HepG2 (cell line): Measurements from ENCODE around the gene CHAF1A. TPM values are rescaled to one million over a fixed set of nuclear protein-coding genes. Genes with fewer than 3 reads are reported as not detected.

Source experiments
- BRCA1 ChIP-seq: sonication (generic); formaldehyde crosslinking; IDR thresholded peaks from 2 replicates; pipeline ENCODE4 v1.4.0; 2020; ENCODE audit warnings: missing genetic modification reagents
- FOXA3 ChIP-seq: IDR thresholded peaks from 2 replicates; pipeline ENCODE4 v1.6.1; 2016; ENCODE audit warnings: missing genetic modification reagents, missing compliant biosample characterization
- HES4 ChIP-seq: sonication (generic); formaldehyde crosslinking; IDR thresholded peaks from 2 replicates; pipeline ENCODE4 v1.9.0; 2021; ENCODE audit warnings: mild to moderate bottlenecking, missing genetic modification reagents, borderline replicate concordance
- IKZF1 ChIP-seq: fragments of 450-650 bp; IDR thresholded peaks from 2 replicates; pipeline ENCODE4 v1.7.1; 2016
- IKZF5 ChIP-seq: IDR thresholded peaks from 2 replicates; pipeline ENCODE4 v1.6.1; 2018; ENCODE audit warnings: missing genetic modification reagents, mild to moderate bottlenecking, missing compliant biosample characterization
- KDM5A ChIP-seq: fragments of 200-600 bp; sonication (generic); IDR thresholded peaks from 2 replicates; pipeline ENCODE4 v1.7.0; 2018; ENCODE audit warnings: antibody characterized with exemption, mild to moderate bottlenecking, low read length, borderline replicate concordance
- MXI1 ChIP-seq: IDR thresholded peaks from 3 replicates; pipeline ENCODE4 v1.6.1; 2012; ENCODE audit warnings: low read depth, low read length, inconsistent platforms, borderline replicate concordance
- POLR2AphosphoS2 ChIP-seq: IDR thresholded peaks from 2 replicates; pipeline ENCODE4 v1.6.1; 2011; ENCODE audit warnings: low read depth, low read length, improper control_type of control experiment
- SMAD9 ChIP-seq: sonication (generic); formaldehyde crosslinking; IDR thresholded peaks from 2 replicates; pipeline ENCODE4 v1.5.1; 2020; ENCODE audit warnings: mild to moderate bottlenecking, missing genetic modification reagents
- SRF ChIP-seq: IDR thresholded peaks from 2 replicates; pipeline ENCODE4 v1.6.1; 2011; ENCODE audit warnings: mild to moderate bottlenecking, low read depth, low read length, moderate library complexity
- TBX2 ChIP-seq: sonication (generic); formaldehyde crosslinking; IDR thresholded peaks from 2 replicates; pipeline ENCODE4 v1.5.0; 2020; ENCODE audit warnings: missing genetic modification reagents, mild to moderate bottlenecking, borderline replicate concordance
- TOE1 ChIP-seq: sonication (generic); formaldehyde crosslinking; IDR thresholded peaks from 2 replicates; pipeline ENCODE4 v1.4.0; 2020; ENCODE audit warnings: mild to moderate bottlenecking, missing genetic modification reagents
- ZFP62 ChIP-seq: sonication (generic); formaldehyde crosslinking; IDR thresholded peaks from 2 replicates; pipeline ENCODE4 v1.4.0; 2020; ENCODE audit warnings: missing genetic modification reagents
- ZNF17 ChIP-seq: sonication (generic); formaldehyde crosslinking; IDR thresholded peaks from 2 replicates; pipeline ENCODE4 v1.5.0; 2020; ENCODE audit warnings: mild to moderate bottlenecking, missing genetic modification reagents
- ZNF276 ChIP-seq: sonication (generic); formaldehyde crosslinking; IDR thresholded peaks from 2 replicates; pipeline ENCODE4 v1.4.0; 2020; ENCODE audit warnings: mild to moderate bottlenecking, low read depth, missing genetic modification reagents
- ZNF841 ChIP-seq: sonication (generic); formaldehyde crosslinking; IDR thresholded peaks from 2 replicates; pipeline ENCODE4 v1.8.1; 2023; ENCODE audit warnings: missing genetic modification reagents, borderline replicate concordance
- polyA plus RNA-seq, 8 experiments: library from polyadenylated mRNA; depleted of rRNA in 3 of 8; stranded (reverse) in 7 of 8; unstranded in 1 of 8; fragments of >200 nt; fragmentation: Illumina TruSeq in 4 of 8; extraction: Trizol in 4 of 8; gene quantifications; 2 replicates each; pipeline versions ENCODE4 v1.2.1 to v1.2.3, GENCODE V29; 2011 to 2016; ENCODE audit warnings: low read depth in 4 of 8, missing spikeins in 1 of 8, mixed read lengths in 1 of 8; ENCODE audit not compliant: insufficient read depth in 1 of 8
- total RNA-seq, 5 experiments: library from RNA; depleted of rRNA; stranded (reverse); fragments of >200 nt; fragmentation: Illumina TruSeq; extraction: Trizol; gene quantifications; 2 replicates each; pipeline ENCODE4 v1.2.3, GENCODE V29; 2016; ENCODE audit warnings: low read depth in 1 of 5
- TF ChIP-seq, protein P1 (sequence below): sonication (generic); formaldehyde crosslinking; conservative IDR thresholded peaks from 2 replicates; pipeline ENCODE4 v1.4.0; 2020; ENCODE audit warnings: mild to moderate bottlenecking, missing genetic modification reagents, moderate library complexity
- TF ChIP-seq, protein P2 (sequence below): sonication (generic); formaldehyde crosslinking; IDR thresholded peaks from 2 replicates; pipeline ENCODE4 v1.4.0; 2020; ENCODE audit warnings: low read depth, mild to moderate bottlenecking, missing genetic modification reagents
- TF ChIP-seq, protein P3 (sequence below): sonication (generic); formaldehyde crosslinking; IDR thresholded peaks from 2 replicates; pipeline ENCODE4 v1.4.0; 2020; ENCODE audit warnings: missing genetic modification reagents

Gene CHAF1A
- total and polyA plus RNA-seq, 2 of the 13 experiments (the other 11 are each of a cell fraction or from before 2014, with no cell fraction given) = 11.0 to 34.8 TPM

GRCh38 chr19:4457654-4458395 lies 55.4 kb downstream of the CHAF1A start, which contains the start of gene UBXN6 (continued):
- TF ChIP-seq FOXA3 (CRISPR knock-in tag) (peak; percentile 64), SMAD9 (CRISPR knock-in tag) (no peak), ZNF17 (CRISPR knock-in tag) (no peak), ZNF276 (CRISPR knock-in tag) (no peak), BRCA1 (no peak), SRF (peak; percentile 60; the same call in 1 of the 2 replicates), POLR2AphosphoS2 (no peak), TBX2 (CRISPR knock-in tag) (peak; percentile 50; the same call in 1 of the 2 replicates), KDM5A (no peak), IKZF1 (no peak), HES4 (CRISPR knock-in tag) (no peak), TOE1 (CRISPR knock-in tag) (no peak), IKZF5 (CRISPR knock-in tag) (peak; percentile 72; the same call in 1 of the 2 replicates), MXI1 (peak; percentile 90; the same call in 1 of the 3 replicates), ZFP62 (CRISPR knock-in tag) (no peak), ZNF841 (no peak)
- TF ChIP-seq, protein P1, sequence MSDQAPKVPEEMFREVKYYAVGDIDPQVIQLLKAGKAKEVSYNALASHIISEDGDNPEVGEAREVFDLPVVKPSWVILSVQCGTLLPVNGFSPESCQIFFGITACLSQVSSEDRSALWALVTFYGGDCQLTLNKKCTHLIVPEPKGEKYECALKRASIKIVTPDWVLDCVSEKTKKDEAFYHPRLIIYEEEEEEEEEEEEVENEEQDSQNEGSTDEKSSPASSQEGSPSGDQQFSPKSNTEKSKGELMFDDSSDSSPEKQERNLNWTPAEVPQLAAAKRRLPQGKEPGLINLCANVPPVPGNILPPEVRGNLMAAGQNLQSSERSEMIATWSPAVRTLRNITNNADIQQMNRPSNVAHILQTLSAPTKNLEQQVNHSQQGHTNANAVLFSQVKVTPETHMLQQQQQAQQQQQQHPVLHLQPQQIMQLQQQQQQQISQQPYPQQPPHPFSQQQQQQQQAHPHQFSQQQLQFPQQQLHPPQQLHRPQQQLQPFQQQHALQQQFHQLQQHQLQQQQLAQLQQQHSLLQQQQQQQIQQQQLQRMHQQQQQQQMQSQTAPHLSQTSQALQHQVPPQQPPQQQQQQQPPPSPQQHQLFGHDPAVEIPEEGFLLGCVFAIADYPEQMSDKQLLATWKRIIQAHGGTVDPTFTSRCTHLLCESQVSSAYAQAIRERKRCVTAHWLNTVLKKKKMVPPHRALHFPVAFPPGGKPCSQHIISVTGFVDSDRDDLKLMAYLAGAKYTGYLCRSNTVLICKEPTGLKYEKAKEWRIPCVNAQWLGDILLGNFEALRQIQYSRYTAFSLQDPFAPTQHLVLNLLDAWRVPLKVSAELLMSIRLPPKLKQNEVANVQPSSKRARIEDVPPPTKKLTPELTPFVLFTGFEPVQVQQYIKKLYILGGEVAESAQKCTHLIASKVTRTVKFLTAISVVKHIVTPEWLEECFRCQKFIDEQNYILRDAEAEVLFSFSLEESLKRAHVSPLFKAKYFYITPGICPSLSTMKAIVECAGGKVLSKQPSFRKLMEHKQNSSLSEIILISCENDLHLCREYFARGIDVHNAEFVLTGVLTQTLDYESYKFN (CRISPR knock-in tag) = 0 out of 2 replicates have a peak, but pooled peaks have one; percentile 27
- TF ChIP-seq, protein P2, sequence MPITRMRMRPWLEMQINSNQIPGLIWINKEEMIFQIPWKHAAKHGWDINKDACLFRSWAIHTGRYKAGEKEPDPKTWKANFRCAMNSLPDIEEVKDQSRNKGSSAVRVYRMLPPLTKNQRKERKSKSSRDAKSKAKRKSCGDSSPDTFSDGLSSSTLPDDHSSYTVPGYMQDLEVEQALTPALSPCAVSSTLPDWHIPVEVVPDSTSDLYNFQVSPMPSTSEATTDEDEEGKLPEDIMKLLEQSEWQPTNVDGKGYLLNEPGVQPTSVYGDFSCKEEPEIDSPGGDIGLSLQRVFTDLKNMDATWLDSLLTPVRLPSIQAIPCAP (CRISPR knock-in tag) = no peak
- TF ChIP-seq, protein P3, sequence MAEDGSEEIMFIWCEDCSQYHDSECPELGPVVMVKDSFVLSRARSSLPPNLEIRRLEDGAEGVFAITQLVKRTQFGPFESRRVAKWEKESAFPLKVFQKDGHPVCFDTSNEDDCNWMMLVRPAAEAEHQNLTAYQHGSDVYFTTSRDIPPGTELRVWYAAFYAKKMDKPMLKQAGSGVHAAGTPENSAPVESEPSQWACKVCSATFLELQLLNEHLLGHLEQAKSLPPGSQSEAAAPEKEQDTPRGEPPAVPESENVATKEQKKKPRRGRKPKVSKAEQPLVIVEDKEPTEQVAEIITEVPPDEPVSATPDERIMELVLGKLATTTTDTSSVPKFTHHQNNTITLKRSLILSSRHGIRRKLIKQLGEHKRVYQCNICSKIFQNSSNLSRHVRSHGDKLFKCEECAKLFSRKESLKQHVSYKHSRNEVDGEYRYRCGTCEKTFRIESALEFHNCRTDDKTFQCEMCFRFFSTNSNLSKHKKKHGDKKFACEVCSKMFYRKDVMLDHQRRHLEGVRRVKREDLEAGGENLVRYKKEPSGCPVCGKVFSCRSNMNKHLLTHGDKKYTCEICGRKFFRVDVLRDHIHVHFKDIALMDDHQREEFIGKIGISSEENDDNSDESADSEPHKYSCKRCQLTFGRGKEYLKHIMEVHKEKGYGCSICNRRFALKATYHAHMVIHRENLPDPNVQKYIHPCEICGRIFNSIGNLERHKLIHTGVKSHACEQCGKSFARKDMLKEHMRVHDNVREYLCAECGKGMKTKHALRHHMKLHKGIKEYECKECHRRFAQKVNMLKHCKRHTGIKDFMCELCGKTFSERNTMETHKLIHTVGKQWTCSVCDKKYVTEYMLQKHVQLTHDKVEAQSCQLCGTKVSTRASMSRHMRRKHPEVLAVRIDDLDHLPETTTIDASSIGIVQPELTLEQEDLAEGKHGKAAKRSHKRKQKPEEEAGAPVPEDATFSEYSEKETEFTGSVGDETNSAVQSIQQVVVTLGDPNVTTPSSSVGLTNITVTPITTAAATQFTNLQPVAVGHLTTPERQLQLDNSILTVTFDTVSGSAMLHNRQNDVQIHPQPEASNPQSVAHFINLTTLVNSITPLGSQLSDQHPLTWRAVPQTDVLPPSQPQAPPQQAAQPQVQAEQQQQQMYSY = no peak
